GM18517 (cell line): ENCODE data around the gene STRAP.

Experiments
- ATAC-seq: cut with Tn5 transposase; IDR thresholded peaks from one replicate; pipeline ENCODE4 v1.9.1; 2021; ENCODE audit warnings: mild to moderate bottlenecking, moderate library complexity; ENCODE audit not compliant: unreplicated experiment

The STRAP gene, protein sequence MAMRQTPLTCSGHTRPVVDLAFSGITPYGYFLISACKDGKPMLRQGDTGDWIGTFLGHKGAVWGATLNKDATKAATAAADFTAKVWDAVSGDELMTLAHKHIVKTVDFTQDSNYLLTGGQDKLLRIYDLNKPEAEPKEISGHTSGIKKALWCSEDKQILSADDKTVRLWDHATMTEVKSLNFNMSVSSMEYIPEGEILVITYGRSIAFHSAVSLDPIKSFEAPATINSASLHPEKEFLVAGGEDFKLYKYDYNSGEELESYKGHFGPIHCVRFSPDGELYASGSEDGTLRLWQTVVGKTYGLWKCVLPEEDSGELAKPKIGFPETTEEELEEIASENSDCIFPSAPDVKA

DNA sequence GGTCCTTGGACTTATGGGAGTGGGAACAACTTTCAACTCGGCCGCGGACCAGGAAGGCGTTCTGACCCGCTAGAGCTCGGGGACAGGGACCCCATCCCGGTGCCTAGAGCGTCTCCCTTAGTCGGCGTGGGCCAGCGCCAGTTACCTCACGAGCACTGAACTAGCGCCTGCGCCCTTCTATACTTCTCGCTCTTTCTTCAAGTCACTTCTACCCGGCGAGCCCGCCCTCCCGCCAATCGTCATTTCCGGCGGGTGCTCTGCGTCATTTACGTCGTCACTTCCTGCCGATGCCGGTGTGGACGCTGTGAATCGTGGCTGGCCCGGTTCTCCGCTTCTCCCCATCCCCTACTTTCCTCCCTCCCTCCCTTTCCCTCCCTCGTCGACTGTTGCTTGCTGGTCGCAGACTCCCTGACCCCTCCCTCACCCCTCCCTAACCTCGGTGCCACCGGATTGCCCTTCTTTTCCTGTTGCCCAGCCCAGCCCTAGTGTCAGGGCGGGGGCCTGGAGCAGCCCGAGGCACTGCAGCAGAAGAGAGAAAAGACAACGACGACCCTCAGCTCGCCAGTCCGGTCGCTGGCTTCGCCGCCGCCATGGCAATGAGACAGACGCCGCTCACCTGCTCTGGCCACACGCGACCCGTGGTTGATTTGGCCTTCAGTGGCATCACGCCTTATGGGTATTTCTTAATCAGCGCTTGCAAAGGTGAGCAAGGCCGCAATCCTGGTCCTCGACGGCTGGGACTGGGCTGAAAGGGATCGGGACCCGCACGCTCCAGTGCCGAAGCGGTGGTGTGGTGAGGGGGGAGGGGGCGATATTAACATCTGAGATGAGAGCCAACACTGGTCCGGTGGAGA lies at the start of gene STRAP:
TSS of gene STRAP (plus strand) at position 270 of the 854 bp plus-strand sequence. CDS start at position 591, 321 bp downstream.
- peak; percentile 98 for ATAC-seq

DNA sequence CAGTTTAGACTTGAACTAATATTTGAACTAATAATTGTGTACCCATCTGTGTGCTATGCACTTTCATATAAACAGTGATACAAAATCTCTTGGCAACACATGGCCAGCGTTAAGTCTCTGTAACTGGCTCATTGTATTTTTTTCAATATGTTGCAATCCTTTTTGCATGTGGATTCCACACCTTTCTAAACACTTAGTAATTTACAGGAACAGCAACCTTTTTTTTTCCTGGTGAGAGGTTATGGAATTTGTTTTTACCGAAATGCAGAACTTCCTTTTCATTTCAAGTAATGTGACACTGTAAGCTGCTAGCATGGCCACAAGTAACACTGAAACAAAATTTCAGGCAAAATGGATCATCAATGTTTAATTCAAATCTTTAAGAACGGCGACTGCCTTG lies 47.6 kb upstream of the STRAP start:
- no peak for ATAC-seq

DNA sequence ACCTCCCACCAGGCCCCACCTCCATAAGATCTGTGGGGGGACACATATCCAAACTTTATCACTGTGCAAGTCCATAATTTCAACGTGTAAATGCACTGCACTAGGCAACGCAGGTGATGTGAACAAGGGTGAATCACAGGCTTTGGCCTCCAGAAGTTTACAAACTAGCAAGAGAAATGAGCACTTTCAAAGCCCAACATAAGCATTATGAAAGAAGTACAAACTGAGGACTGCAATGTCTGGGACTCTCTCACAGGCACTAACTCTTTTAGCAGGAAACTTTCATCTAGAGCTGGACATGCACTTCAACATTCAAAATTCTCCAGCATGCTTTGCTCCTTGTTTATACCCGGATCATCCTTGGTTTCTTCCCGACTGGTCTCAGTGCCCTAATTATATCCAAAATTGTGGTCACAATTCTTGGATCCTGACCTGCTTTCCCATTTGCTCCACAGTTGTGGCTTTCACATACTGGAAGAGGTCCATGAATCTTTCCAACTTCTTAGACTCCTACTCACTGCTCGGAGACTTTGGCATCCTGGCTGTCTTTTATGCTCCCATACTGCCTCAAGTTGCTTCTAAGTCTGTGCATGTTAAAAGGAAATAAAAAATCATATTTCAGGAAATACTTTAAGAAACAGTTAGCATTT lies 44.9 kb upstream of the STRAP start:
- ATAC-seq = no peak

DNA sequence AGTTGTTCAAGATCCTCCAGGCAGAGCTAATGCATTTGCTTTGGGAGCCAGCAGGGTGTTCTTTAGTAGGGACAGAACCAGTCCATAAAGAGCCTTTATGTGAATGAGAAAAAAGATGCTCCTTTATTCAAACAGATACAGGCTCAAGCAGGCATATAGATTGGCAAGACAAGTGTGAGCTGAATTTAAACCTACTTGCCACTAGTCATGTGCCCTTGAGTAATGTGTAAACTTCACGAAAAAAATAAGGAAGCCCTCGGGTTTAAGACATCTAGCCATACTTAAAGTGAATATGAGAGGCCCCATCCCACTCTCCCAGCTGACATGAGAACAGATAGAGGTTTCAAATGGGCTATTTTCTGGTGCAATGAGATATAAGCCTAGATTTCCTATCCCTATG lies 43.1 kb upstream of the STRAP start:
- ATAC-seq = no peak

DNA sequence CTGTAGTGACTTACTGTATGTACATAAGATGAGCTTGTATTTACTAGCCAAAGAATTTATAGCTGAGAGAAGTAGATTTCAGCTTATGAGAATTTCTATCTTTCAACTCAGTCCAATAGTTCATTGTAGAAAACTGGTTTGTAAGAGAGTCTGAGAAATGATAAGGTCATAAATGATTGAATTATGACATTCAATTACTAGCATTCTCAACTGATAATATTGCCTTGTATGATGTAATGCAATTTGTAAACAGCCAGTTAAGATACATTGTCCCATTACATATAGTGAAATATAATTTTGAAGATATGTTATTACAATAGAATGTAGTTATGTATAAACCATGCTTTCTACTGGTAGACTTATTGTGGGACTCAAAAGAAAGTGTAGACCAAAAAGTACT lies 42.5 kb upstream of the STRAP start:
- no peak for ATAC-seq

DNA sequence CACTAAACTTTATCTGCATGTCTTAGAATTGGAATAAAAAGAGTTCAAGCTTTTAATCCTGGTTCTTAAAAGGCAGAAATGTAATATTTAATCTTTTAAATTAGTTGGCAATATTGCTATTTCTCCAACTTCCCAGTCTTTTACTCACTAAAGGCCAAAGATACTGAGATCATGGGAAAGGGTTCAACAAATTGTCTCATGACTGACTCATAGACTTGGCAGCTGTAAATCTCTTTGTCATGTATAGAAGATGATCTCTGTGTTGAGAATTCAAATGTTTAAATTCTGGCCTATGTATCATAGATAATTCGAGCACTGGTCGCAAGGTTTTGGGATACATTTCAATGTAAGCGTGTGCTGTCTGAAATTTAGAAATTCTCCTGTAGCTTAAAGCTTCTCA lies 40.1 kb upstream of the STRAP start:
- ATAC-seq = no peak

DNA sequence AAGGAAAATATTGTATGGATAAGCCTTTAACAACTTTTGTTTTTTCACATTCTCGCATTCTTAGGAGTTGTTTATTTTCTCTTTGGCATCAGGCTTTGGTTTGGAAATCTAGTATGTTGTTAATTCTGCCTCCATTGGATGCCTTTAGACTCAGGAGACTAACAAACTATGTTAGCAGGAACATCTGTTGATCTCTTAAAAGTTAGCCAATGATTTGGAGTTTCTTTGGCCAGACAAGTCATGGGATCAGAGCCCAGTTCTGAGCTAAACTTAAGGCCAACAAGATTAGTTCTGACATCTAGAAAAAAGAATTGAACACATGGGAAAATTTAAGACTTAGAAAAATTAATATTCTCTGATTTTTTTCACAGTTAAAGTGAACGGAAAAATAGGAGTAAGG lies 35.3 kb upstream of the STRAP start:
- no peak for ATAC-seq

DNA sequence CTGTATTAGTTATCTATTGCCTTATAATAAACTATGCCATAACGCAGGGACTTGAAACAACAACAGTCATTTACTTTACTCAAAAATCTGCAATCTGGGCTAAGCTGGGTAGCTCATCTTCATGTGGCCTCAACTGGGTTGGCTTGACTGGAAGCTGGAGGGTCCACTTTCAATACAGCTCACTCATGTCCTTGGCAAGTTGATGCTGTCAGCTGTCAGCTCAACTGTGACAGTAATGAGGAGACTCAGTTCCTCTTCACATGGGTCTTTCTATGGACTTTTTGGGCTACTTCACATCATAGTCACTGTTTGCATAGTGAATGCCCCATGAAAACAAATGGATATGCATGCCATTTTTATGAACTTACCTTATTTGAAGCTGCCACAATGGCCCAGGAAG lies 33.6 kb upstream of the STRAP start:
- no peak for ATAC-seq

DNA sequence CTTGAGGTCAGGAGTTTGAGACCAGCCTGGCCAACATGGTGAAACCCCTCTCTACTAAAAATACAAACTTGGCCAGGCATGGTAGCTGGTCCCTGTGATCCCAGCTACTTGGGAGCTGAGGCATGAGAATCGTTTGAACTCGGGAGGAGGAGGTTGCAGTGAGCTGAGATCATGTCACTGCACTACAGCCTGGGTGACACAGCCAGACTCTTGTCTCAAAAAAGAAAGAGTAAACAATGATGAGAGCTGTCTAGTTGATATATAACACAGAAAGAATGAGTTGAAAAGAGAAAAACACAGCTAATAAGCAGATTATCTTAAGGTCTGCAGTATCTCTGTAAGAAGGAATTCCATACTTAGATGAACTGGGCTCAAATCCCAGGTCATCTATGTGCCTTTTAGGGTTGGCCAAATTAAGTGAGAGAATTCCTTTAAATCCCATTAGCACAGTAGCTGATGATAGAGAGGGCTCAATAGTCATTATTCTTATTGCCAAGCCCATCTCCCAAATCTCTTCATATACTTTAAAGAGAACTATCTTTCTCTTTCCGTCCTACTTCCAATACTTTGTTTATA lies 31.1 kb upstream of the STRAP start:
- ATAC-seq = no peak

DNA sequence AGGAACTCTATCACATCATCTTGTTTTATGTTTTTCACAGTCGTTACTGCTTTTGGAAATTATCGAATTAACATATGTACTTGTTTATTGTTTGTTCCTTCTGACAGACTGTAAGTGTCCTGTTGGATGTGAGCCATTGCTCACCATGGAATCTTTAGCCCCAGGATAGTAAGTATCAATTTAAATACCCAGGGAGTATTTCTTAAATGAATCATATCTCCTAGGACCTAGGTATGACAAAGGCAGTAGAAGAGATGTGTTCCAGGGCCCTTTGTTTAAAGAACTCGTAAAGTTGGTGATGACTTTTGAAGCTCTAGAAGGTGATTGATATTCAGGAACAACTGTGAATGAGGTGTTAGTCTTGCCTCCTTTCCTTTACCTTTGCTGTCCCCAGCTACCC lies 30.3 kb upstream of the STRAP start:
- no peak for ATAC-seq

DNA sequence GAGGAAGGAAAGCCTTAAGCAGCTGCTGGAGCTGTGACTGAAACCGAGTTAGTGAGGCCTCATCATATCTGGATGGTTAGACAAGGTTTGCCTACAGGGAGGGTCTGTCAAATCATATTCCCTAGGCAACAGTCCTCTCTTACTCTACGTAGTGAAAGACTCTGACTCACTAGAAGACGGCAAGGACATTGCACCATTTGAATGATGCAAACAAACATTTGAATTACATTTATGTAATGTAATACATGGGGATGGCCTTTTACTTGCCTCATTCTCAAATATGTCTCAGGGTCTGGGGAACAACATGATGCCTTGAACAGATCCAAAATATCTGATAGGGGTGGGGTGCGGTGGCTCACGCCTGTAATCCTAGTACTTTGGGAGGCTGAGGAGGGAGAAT lies 29.8 kb upstream of the STRAP start:
- ATAC-seq = no peak

DNA sequence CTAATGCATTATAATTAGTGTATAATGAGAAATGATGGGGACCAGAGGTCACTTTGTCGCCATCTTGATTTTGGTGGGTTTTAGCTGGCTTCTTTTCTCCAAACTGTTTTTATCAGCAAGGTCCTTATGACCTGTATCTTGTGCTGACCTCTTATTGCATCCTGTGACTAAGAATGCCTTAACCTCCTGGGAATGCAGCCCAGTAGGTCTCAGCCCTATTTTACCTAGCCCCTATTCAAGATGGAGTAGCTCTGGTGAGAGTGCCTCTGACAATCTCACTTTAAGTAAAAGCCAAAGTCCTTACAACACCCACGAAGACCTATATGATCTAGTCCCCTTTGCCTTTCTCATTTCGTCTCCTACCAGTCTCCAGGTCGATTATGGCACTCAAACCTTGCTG lies 28.3 kb upstream of the STRAP start:
- no peak for ATAC-seq

DNA sequence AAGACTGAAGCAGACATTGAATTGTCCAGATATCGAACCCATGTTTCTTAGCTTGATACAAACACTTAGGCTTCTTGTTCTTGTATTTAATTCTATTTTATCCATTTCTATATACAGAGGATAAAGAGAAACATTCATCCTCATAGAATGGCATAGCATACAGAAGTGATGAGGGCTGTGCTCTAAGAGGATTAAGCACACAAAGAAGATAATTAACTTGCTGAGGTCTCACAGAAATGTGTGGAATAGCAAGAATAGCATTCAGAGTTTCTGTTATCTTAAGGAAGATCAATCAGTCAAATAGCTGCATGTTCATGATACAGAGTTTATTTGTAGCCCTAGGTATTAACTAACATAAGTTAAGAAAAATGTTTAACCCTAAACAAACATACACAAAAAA lies 27.3 kb upstream of the STRAP start:
- no peak for ATAC-seq

DNA sequence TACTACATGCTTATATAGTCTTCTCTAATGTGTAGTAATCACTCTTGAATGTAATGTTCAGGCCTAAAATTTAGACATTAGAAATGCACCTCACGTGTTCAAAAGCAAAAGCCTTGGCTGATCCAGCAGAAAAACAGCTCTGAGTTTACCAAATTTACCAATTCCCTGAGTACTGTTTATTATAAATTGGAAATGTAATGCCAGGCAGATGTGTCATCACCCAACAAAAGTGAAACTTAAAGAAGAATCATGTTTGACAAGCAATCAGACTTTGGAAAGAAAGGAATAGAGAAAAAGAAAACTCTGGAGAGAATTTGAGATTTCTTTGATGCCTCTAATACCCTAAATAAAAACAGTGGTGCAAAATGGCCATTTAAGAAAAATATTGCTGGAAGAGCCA lies 26.5 kb upstream of the STRAP start:
- no peak for ATAC-seq

DNA sequence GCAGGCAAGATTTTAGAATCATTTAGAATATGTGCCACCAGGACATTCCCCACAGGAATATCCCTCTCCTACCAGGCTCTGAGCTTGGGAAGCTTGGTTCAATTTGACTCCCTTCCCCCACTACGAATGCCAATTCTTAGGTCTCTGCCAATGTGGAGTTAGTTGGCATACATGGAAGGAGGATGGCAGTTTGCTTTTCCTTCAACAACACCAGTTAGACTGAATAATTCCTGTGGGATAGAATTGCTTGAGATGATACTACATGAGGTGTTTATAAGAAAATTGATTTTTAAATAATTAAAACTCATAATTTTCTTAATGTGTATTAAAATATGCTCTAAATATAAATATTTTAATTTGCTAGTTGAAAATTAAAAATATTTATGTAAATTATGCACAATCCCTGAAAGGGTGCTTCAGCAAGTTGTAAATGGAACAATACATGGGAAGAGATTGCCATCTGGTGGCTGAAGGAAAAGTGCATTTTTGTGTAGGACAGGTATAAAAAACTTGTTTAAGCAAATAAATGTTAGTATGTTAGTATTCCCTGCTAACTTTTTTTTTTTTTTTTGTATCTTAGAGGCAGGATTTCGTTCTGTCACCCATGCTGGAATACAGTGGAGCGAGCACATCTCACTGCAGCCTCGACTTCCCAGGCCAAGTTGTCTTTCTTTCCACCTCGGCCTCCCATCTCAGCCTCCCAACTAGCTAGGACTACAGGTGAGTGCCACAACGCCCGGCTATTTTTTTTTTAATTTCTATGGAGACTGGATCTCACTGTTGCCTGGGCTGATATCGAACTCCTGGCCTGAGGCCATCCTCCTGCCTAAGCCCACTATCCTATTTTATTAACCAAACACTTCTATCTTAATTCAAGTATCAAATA lies 25.8 kb upstream of the STRAP start:
- peak; percentile 61 for ATAC-seq

DNA sequence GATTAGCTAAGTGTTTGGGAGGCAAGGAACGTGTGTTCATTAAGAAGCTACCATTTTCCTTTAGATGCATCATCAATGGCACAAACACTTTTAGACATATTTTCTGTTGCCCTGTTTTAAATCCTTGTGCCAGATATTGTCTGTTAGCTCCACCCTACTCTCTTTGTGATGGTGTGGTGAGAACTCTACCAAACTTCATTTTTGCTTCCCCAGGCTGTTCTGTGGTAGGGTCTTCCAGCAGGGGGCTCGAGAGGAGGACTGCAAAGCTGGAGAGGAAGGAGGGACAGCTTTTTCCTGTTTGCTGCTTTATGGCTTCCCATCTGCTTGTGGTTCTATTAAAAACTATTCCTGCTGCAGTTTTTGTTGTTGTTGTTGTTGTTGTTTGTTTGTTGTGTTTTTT lies 23.8 kb upstream of the STRAP start:
- ATAC-seq = no peak

DNA sequence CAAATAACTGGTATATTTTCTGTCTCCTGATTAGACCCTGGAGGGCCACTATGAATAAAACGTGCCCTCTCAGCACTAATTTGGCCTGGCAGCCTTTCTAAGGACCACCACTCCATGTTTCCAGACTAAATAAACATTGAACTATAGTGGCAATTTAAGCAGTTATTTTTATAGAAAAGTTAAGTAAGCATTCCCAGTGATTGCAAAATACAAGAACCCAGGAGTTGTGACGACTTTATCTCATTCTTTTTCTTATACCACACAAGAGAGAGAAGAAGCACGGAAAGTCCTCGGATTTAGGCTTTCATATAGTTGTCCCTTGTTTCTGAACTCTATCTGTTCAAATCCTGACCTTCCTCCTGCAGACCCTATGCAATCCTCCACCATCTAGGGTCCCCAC lies 23.1 kb upstream of the STRAP start:
- ATAC-seq = no peak

DNA sequence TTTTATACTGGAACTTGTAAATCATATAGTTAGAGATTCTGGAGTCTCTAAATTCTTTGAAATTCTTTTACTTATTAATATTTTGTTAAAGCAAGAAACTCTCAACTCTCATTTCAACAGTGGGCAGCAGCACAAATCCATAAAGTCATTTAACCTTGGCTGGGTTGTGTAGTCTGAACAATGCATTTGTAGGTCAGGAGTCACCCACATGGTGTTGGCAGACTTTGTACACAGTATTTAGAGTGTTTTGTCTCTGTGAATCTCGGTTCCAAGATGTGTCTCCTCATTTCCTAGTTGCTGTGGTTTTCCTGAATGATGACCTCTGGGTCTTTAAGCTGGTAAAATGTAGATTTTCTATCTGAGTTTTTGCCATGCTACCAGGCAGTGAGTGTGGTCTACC lies 20.8 kb upstream of the STRAP start:
- no peak for ATAC-seq

DNA sequence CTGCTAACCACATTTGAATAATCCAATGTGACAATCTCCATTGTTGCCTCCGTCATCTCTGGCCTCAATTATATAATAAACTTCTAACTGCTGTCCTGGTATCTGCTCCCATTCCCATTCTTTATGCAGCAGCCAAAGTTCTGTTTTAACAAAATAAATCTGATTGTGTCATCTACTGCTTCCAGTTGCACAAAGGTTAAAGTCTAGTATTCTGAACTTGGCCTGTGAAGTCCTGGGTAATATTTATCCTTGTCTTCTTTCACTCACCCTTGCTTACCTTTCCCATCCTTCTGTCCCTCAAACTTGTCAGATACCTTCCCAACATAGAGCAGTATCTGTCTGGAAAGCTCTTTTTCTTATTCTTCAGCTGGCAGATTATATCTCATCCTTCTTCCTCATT lies 19.3 kb upstream of the STRAP start:
- ATAC-seq = no peak

DNA sequence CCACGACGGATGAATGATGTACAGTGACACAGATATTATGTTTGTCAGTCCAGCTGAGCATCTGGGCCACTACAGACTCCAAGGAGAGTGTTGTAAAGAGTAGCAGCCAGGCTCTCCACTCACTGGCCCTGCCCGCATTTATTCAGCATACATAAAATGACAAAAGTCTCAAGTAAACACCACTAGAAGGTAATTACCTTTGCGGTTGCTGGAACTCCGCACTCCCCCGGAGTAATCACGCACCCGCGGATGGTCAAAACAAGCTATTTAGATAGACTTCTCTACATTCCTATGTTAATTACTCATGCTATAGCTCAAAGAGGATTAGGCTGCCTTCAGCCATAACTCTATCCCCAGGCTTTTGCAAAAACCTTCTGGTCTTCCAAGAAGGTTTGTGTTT lies 18.8 kb upstream of the STRAP start:
- ATAC-seq = no peak

DNA sequence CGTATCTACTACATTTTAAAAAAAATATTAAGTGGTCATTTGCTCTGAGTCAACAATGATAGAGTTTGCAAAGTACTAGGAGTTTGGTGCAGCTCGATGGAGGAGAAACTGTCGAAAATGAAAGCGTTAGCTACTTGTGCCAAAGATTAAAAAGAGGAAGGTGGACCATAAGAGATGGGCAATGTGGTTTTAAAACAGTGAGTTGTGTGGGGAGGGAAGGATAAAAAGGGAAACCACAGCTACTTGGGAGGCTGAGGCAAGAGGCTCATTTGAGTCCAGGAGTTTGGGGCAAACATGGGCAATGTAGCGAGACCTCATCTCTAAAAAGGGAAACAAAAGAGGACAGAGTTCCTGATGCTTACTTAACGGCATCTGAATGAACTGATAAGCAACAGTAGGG lies 18.2 kb upstream of the STRAP start:
- ATAC-seq = peak; percentile 91
